Aorta (tissue), 5 donors: ENCODE data around the gene SPDYE1. TPM values are rescaled to one million over a fixed set of nuclear protein-coding genes. Genes with fewer than 3 reads are reported as not detected.

Source experiments
- ATAC-seq: fragments of 200-7000 bp; cut with Tn5 transposase; one replicate; pipeline ENCODE4 v1.9.1; 2022; ENCODE audit warnings: moderate library complexity; ENCODE audit not compliant: low FRiP score
- DNase-seq, 2 donors: peaks; one replicate each; pipeline ENCODE4 v3.0.0-alpha.2; 2020
- H3K27ac ChIP-seq, 2 donors: one replicate each; pipeline ENCODE4 v1.5.1; 2013; ENCODE audit warnings: low read length in 2 of 2, mild to moderate bottlenecking in 2 of 2, moderate library complexity in 2 of 2, control low read depth in 1 of 2, inconsistent platforms in 1 of 2, low read depth in 1 of 2
- H3K27me3 ChIP-seq, 2 donors: one replicate each; pipeline ENCODE4 v1.6.1; 2013; ENCODE audit warnings: control low read depth in 1 of 2, low read length in 1 of 2, mild to moderate bottlenecking in 1 of 2, moderate library complexity in 1 of 2; ENCODE audit not compliant: insufficient read depth in 2 of 2, control insufficient read depth in 1 of 2
- H3K36me3 ChIP-seq, 2 donors: one replicate each; pipeline ENCODE4 v1.6.1; 2013; ENCODE audit warnings: control low read depth in 1 of 2, low read length in 1 of 2, mild to moderate bottlenecking in 1 of 2; ENCODE audit not compliant: insufficient read depth in 2 of 2, control insufficient read depth in 1 of 2
- H3K4me1 ChIP-seq, 2 donors: one replicate each; pipeline ENCODE4 v1.6.1; 2013; ENCODE audit warnings: low read length in 2 of 2, control low read depth in 1 of 2, mild to moderate bottlenecking in 1 of 2, moderate library complexity in 1 of 2; ENCODE audit not compliant: insufficient read depth in 2 of 2, control insufficient read depth in 1 of 2
- H3K4me3 ChIP-seq, 2 donors: one replicate each; pipeline ENCODE4 v1.5.1; 2013; ENCODE audit warnings: low read length in 2 of 2, control low read depth in 1 of 2, mild to moderate bottlenecking in 1 of 2
- H3K9me3 ChIP-seq: one replicate; pipeline ENCODE4 v1.6.1; 2013; ENCODE audit warnings: mild to moderate bottlenecking, low read length; ENCODE audit not compliant: control insufficient read depth
- WGBS, 2 donors: extraction: QIAGEN DNeasy Blood & Tissue Kit; methylation state at CpG; one replicate each; pipeline ENCODE4 v1.1.7; 2013; 5-methylcytosine and 5-hydroxymethylcytosine counted together
- intact Hi-C, 2 donors: fragments of 100-400 bp; cut with DNase I; formaldehyde crosslinking; loops; one replicate each; pipeline versions ENCODE4 v1.14.2 to v1.15.0; 2022
- microRNA-seq, 2 donors: library from miRNA; unstranded; fragments of <30 nt; microRNA quantifications; one replicate each; pipeline ENCODE4 v1.2.0, GENCODE V29; 2020
- polyA plus RNA-seq, 2 donors: library from polyadenylated mRNA; stranded (reverse); fragments of 200-250 nt; gene quantifications; one replicate each; pipeline ENCODE4 v1.2.3, GENCODE V29; 2013
- total RNA-seq, 2 donors: library from RNA; stranded (reverse); fragmentation: NEBNext Ultra II Directional; extraction: Animal tissue kit (Norgen Biotek cat#: 25700); gene quantifications; one replicate each; pipeline ENCODE4 v1.2.1, GENCODE V29; 2021
- donor health status: healthy with polysubstance abuse.
- donor health status: Bipolar disorder and iron deficiency.
- donor health status: DM: no; HTN: no; CAD: no.
- donor health status: DM: no; HTN: no; CAD: no.
- donor health status: DM: yes; HTN: yes; CAD: no.

The SPDYE1 gene
- total and polyA plus RNA-seq, 4 donors, result 0.05 TPM; not detected in 3

- intact Hi-C loops, result loop anchor here in 1 of 2 donors (10.0 kb wide), 1 partner anchor 505 kb away; no protein-coding TSS in a partner anchor
- ATAC-seq (no peak), DNase-seq (peak; percentile 44 to 55)
- 89 to 91% methylated on average over 14 of the region's 14 CpGs for WGBS, 2 donors
- H3K36me3 ChIP-seq, result peaks cover 3 to 6% of the 10 kb centered on the region in 2 donors
- H3K4me1 ChIP-seq, result no peaks in the 10 kb centered on the region
- H3K27me3 ChIP-seq, result no peaks in the 10 kb centered on the region
- H3K27ac ChIP-seq, result no peak overlapping the region
- no peak overlapping the region for H3K4me3 ChIP-seq
- no peaks in the 10 kb centered on the region for H3K9me3 ChIP-seq
Observed at GRCh38 chr7:44059219-44060090, 61.8 kb downstream of the SPDYE1 start.

Small RNA genes within 50 kb of the gene (microRNA-seq; reads per million reads assigned to microRNA genes)
- 0 reads per million in 2 donors for gene MIR6837

Other genes with a start within 250 kb of the SPDYE1 start
- gene BLVRA, start 239.2 kb upstream of the SPDYE1 start, total RNA-seq, result 10 to 100 TPM; 56.0 to 61.0 TPM
- gene BLVRA, start 239.2 kb upstream of the SPDYE1 start, polyA plus RNA-seq, result 100 to 1,000 TPM in 1 of 2 donors, 10 to 100 TPM in 1; 77.8 to 117 TPM
- gene MRPS24, start 128.4 kb upstream of the SPDYE1 start, total RNA-seq, result 10 to 100 TPM; 53.6 to 55.4 TPM
- 100 to 1,000 TPM; 112 TPM for gene MRPS24, start 128.4 kb upstream of the SPDYE1 start, polyA plus RNA-seq
- gene URGCP, start 91.3 kb upstream of the SPDYE1 start, total RNA-seq, result 10 to 100 TPM; 38.0 to 46.7 TPM
- 10 to 100 TPM in 1 of 2 donors, 1 to 10 TPM in 1; 9.1 to 24.2 TPM for gene URGCP, start 91.3 kb upstream of the SPDYE1 start, polyA plus RNA-seq
- gene UBE2D4, start 71.5 kb upstream of the SPDYE1 start, total RNA-seq, result 10 to 100 TPM; 21.6 to 21.8 TPM
- gene UBE2D4, start 71.5 kb upstream of the SPDYE1 start, polyA plus RNA-seq, result 10 to 100 TPM; 20.0 to 40.1 TPM
- 100 to 1,000 TPM in 1 of 2 donors, 10 to 100 TPM in 1; 96.1 to 105 TPM for gene DBNL, start 46.8 kb downstream of the SPDYE1 start, total RNA-seq
- 10 to 100 TPM; 80.1 to 91.6 TPM for gene DBNL, start 46.8 kb downstream of the SPDYE1 start, polyA plus RNA-seq
- 1 to 10 TPM; 4.1 to 4.8 TPM for gene PGAM2, start 67.7 kb downstream of the SPDYE1 start, total RNA-seq
- gene PGAM2, start 67.7 kb downstream of the SPDYE1 start, polyA plus RNA-seq, result 1 to 10 TPM; 8.0 to 9.5 TPM
- gene POLM, start 84.6 kb downstream of the SPDYE1 start, total RNA-seq, result 10 to 100 TPM; 27.6 to 35.7 TPM
- gene POLM, start 84.6 kb downstream of the SPDYE1 start, polyA plus RNA-seq, result 10 to 100 TPM in 1 of 2 donors, 1 to 10 TPM in 1; 8.4 to 35.6 TPM
- gene AEBP1, start 106.4 kb downstream of the SPDYE1 start, total RNA-seq, result 1,000 to 10,000 TPM in 1 of 2 donors, 100 to 1,000 TPM in 1; 856 to 1,098 TPM
- gene AEBP1, start 106.4 kb downstream of the SPDYE1 start, polyA plus RNA-seq, result 1,000 to 10,000 TPM in 1 of 2 donors, 100 to 1,000 TPM in 1; 293 to 2,243 TPM
- 10 to 100 TPM; 49.5 to 53.4 TPM for gene POLD2, start 125.7 kb downstream of the SPDYE1 start, total RNA-seq
- gene POLD2, start 125.7 kb downstream of the SPDYE1 start, polyA plus RNA-seq, result 10 to 100 TPM; 31.6 to 93.1 TPM
- gene MYL7, start 143.4 kb downstream of the SPDYE1 start, total RNA-seq, result not detected
- gene MYL7, start 143.4 kb downstream of the SPDYE1 start, polyA plus RNA-seq, result 1 to 10 TPM; 2.6 to 4.1 TPM
- gene GCK, start 191.5 kb downstream of the SPDYE1 start, total RNA-seq, result 1 to 10 TPM; 1.2 to 1.9 TPM
- 1 to 10 TPM; 2.1 to 6.6 TPM for gene GCK, start 191.5 kb downstream of the SPDYE1 start, polyA plus RNA-seq
- 10 to 100 TPM; 55.4 to 73.1 TPM for gene YKT6, start 203.1 kb downstream of the SPDYE1 start, total RNA-seq
- 10 to 100 TPM; 47.2 to 53.2 TPM for gene YKT6, start 203.1 kb downstream of the SPDYE1 start, polyA plus RNA-seq